ENCODE measurements around the gene RASSF7. TPM values are rescaled to one million over a fixed set of nuclear protein-coding genes. Genes with fewer than 3 reads are reported as not detected.

The RASSF7 gene
- total and polyA plus RNA-seq, 11 donors, result 1.1 to 15.5 (median 5.7) TPM

DNA sequence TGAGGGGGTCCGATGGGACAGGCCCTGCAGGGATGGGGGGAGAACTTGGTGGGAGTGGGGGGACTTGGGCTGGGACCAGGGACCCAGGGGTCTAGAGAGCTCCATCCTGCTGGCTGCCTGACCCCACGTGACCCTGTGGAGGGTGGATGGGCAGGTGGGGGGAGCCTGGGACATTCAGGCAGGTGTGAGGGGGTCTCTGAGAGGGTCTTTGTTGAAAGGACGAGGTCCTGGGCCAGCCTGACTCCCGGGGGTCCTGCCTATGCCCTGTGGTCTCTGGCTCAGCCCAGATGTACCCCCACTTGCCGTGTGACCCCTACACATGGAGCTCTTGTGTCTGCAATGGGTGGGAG lies 16.0 kb upstream of the RASSF7 start:
- WGBS, 4 donors, result 76 to 90% (median 84%) methylated on average over 2 to 5 of the region's 5 CpGs
- H3K27ac ChIP-seq, result no peak overlapping the region
- no peak overlapping the region for H3K4me3 ChIP-seq
- TF ChIP-seq, protein P1, sequence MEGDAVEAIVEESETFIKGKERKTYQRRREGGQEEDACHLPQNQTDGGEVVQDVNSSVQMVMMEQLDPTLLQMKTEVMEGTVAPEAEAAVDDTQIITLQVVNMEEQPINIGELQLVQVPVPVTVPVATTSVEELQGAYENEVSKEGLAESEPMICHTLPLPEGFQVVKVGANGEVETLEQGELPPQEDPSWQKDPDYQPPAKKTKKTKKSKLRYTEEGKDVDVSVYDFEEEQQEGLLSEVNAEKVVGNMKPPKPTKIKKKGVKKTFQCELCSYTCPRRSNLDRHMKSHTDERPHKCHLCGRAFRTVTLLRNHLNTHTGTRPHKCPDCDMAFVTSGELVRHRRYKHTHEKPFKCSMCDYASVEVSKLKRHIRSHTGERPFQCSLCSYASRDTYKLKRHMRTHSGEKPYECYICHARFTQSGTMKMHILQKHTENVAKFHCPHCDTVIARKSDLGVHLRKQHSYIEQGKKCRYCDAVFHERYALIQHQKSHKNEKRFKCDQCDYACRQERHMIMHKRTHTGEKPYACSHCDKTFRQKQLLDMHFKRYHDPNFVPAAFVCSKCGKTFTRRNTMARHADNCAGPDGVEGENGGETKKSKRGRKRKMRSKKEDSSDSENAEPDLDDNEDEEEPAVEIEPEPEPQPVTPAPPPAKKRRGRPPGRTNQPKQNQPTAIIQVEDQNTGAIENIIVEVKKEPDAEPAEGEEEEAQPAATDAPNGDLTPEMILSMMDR (IDR thresholded peaks at IDR 0.05), result no peak
- TF ChIP-seq POLR2A (IDR thresholded peaks at IDR 0.05), result no peak
- ATAC-seq, result peak in 1 of 4 donors; percentile 6
- peak in 1 of 5 donors; percentile 14 for DNase-seq
- H3K4me1 ChIP-seq, result no peaks in the 10 kb centered on the region
- intact Hi-C loops (cut with DNase I), result no loop called here
- H3K9me3 ChIP-seq, result no peaks in the 10 kb centered on the region
- no peaks in the 10 kb centered on the region for H3K36me3 ChIP-seq
- no peaks in the 10 kb centered on the region for H3K27me3 ChIP-seq

DNA sequence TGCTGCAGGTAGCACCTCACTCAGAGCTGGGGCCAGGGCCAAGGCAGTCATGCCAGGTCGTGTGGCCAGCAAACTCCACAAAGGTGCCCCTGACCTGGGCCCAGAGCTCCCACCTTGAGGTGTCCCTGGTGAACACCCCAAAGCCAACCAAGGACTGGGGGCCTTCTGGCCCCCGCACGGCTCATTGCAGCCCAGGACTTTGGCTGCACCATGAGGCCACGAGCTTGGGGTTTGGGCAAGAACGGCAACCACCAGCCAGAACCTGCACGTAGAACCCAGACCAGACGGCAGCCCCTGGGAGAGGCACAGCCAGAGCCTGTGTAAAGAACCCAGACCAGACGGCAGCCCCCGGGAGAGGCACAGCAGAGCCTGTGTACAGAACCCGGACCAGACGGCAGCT lies 15.6 kb upstream of the RASSF7 start:
- Histone ChIP-seq H3K27me3 (peaks cover 0 to 3% (median 0%) of the 10 kb centered on the region in 9 donors), H3K4me1 (no peaks in the 10 kb centered on the region), H3K9me3 (no peaks in the 10 kb centered on the region), H3K27ac (no peak overlapping the region), H3K36me3 (no peaks in the 10 kb centered on the region), H3K4me3 (no peak overlapping the region)
- ATAC-seq (no peak), DNase-seq (peak in 2 of 5 donors; percentile 7 to 49)
- intact Hi-C loops (cut with DNase I), result no loop called here
- no peak for TF ChIP-seq POLR2A (IDR thresholded peaks at IDR 0.05)
- TF ChIP-seq, protein P1 (IDR thresholded peaks at IDR 0.05), result no peak
- WGBS, 4 donors, result 73 to 85% (median 81%) methylated on average over 6 to 11 of the region's 11 CpGs

DNA sequence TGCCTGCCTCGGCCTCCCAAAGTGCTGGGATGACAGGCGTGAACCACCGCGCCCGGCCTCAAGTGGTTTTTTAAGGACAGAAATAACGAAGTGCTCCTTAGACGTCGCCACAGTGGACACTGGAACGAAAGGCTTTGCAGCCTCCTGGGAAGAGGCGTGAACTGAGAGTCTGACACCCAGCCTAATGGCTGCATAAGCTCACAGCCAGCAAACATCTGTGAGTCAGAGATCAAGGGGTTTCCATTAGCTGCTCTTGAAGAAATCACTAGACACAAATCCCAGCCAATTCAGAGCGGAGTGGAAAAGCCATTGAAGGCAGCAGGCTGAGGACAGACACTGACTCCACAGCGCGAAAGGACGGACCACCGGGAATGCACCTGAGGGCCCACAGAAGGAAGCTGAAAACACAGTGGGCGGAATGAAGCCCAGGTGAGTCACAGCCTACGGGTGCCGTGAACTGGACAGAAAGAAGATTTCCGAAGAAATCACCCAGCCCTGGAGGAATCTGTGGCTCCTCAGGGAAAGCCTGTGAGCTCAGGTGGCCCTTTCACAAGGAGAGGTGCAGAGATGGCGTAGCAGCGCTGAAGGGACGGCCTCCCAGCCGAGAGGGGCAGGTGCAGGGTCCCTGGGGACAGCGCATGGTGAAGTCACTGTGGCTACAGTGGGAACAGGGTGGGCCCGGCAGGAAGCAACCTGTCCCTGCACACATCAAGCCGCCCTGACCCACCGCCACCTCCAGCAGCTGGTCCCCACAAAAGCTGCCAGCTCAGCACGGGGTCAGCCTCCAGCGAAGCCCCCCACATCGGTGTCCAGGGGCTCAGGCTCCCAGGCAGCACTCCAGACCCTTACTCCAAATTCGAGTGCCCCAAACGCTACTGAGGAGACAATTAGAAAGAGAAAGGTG lies 11.8 kb upstream of the RASSF7 start:
- DNase-seq (peak in 1 of 5 donors; percentile 16), ATAC-seq (no peak)
- TF ChIP-seq, protein P1 (IDR thresholded peaks at IDR 0.05), result no peak
- TF ChIP-seq POLR2A (IDR thresholded peaks at IDR 0.05), result no peak
- H3K4me3 ChIP-seq, result no peak overlapping the region
- no peaks in the 10 kb centered on the region for H3K9me3 ChIP-seq
- no peak overlapping the region for H3K27ac ChIP-seq
- WGBS, 4 donors, result 74 to 87% (median 80%) methylated on average over 25 to 32 of the region's 32 CpGs
- no peaks in the 10 kb centered on the region for H3K36me3 ChIP-seq
- peaks cover under 1 to 33% (median 13%) of the 10 kb centered on the region in 9 donors for H3K27me3 ChIP-seq
- intact Hi-C loops (cut with DNase I), result no loop called here
- H3K4me1 ChIP-seq, result no peaks in the 10 kb centered on the region

DNA sequence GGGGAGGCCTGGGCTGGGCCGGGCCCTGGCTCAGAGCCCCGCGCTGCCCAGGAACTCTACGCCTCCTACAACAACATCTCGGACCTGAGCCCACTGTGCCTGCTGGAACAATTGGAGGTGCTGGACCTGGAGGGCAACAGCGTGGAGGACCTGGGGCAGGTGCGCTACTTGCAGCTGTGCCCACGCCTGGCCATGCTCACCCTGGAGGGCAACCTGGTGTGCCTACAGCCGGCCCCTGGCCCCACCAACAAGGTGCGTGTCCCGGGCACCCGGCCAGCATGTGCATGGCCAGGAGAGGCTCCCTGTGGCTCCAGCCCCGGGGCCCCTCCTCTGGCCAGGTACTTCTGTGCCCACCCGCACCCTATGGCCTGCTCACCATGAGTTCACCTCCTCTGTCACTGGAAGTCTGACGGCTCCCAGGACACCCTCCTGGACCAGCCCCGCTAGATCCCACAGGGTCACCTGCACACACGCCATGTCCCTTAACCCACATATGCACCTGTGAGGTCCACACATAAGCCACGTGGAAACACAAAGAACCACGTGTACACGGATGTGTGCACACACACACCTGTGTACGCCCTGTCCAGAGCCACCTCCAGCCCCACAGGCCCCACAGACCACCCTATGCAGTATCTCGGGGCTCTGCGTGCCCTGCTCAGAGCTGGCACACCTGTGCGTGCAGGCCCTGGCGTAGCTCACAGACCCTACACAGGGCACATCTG lies 10.6 kb upstream of the RASSF7 start:
- intact Hi-C loops (cut with DNase I), result loop anchor here in 1 of 10 donors (5.0 kb wide), 1 partner anchor 177 kb away; no protein-coding TSS in a partner anchor
- Histone ChIP-seq H3K4me1 (peaks cover 0 to 11% (median 6%) of the 10 kb centered on the region in 12 donors), H3K4me3 (no peak overlapping the region), H3K9me3 (no peaks in the 10 kb centered on the region), H3K36me3 (no peaks in the 10 kb centered on the region), H3K27ac (no peak overlapping the region), H3K27me3 (peaks cover 7 to 44% (median 24%) of the 10 kb centered on the region in 9 donors)
- TF ChIP-seq, protein P1 (IDR thresholded peaks at IDR 0.05), result no peak
- no peak for TF ChIP-seq POLR2A (IDR thresholded peaks at IDR 0.05)
- WGBS, 4 donors, result 92 to 96% (median 96%) methylated on average over 17 to 25 of the region's 25 CpGs
- DNase-seq (no peak), ATAC-seq (no peak)
